ENCODE data around the gene PATE4. TPM values are rescaled to one million over a fixed set of nuclear protein-coding genes. Genes with fewer than 3 reads are reported as not detected.

PATE4 gene
- total RNA-seq, 1 experiment from 2014 or later: not detected

DNA sequence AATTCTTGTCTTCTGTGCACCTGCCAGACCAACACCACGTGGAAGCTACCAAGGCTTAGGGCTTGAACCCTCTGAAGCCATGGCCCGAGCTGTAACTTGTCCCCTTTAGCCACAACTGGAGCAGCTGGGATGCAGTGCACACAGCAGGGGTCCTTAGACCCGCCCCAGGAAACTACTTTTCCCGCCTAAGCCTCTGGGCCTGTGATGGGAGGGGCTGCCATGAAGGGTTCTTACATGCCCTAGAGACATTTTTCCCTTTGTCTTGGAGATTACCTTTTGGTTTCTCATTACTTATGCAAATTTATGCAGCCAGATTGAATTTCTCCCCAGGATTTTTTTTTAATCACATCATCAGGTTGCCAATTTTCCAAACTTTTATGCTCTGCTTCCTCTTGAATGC, 35.5 kb upstream of the PATE4 start:
- CTCF ChIA-PET: no interaction called here
- Mint-ChIP-seq H3K9me3 (ENCODE audit: low read depth, unreplicated experiment) (no peaks in the 10 kb centered on the region), H3K27ac (ENCODE audit: unreplicated experiment) (no peak overlapping the region), H3K4me1 (ENCODE audit: low read depth, unreplicated experiment) (no peaks in the 10 kb centered on the region), H3K36me3 (ENCODE audit: insufficient read depth, unreplicated experiment) (no peaks in the 10 kb centered on the region), H3K4me3 (ENCODE audit: low read depth, unreplicated experiment) (no peak overlapping the region), H3K27me3 (ENCODE audit: unreplicated experiment) (peaks cover 15% of the 10 kb centered on the region)
- no peak for DNase-seq
- intact Hi-C loops (cut with micrococcal nuclease; ENCODE audit: unreplicated experiment): no loop called here
- BruUV-seq (replicated peaks): no TSS peak
- TF ChIP-seq, protein P1, sequence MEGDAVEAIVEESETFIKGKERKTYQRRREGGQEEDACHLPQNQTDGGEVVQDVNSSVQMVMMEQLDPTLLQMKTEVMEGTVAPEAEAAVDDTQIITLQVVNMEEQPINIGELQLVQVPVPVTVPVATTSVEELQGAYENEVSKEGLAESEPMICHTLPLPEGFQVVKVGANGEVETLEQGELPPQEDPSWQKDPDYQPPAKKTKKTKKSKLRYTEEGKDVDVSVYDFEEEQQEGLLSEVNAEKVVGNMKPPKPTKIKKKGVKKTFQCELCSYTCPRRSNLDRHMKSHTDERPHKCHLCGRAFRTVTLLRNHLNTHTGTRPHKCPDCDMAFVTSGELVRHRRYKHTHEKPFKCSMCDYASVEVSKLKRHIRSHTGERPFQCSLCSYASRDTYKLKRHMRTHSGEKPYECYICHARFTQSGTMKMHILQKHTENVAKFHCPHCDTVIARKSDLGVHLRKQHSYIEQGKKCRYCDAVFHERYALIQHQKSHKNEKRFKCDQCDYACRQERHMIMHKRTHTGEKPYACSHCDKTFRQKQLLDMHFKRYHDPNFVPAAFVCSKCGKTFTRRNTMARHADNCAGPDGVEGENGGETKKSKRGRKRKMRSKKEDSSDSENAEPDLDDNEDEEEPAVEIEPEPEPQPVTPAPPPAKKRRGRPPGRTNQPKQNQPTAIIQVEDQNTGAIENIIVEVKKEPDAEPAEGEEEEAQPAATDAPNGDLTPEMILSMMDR (IDR thresholded peaks at IDR 0.05; ENCODE audit: unreplicated experiment): no peak

DNA sequence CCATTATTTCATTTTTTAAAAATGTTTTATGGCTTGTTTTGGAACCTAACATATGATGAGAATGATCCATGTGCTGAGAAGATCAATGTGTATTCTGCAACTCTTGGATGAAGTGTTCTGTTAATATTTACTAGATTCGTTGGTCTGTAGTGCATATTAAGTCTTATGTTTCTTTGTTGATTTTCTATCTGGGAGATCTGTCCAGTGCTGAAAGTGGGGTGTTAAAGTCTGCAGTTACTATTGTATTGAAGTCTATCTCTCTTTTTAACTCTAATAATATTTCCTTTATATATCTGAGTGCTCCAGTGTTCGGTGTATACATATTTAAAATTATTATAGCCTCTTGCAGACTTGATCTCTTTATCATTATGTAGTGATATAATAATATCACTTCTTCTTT, 33.3 kb upstream of the PATE4 start:
- H3K4me3 Mint-ChIP-seq (ENCODE audit: low read depth, unreplicated experiment): no peak overlapping the region
- H3K9me3 Mint-ChIP-seq (ENCODE audit: low read depth, unreplicated experiment): no peaks in the 10 kb centered on the region
- H3K27me3 Mint-ChIP-seq (ENCODE audit: unreplicated experiment): peaks cover 15% of the 10 kb centered on the region
- intact Hi-C loops (cut with micrococcal nuclease; ENCODE audit: unreplicated experiment): no loop called here
- TF ChIP-seq, protein P1 (IDR thresholded peaks at IDR 0.05; ENCODE audit: unreplicated experiment): no peak
- no peak for DNase-seq
- H3K36me3 Mint-ChIP-seq (ENCODE audit: insufficient read depth, unreplicated experiment): no peaks in the 10 kb centered on the region
- no peak overlapping the region for H3K27ac Mint-ChIP-seq (ENCODE audit: unreplicated experiment)
- H3K4me1 Mint-ChIP-seq (ENCODE audit: low read depth, unreplicated experiment): no peaks in the 10 kb centered on the region
- CTCF ChIA-PET: no interaction called here
- BruUV-seq (replicated peaks): no TSS peak

DNA sequence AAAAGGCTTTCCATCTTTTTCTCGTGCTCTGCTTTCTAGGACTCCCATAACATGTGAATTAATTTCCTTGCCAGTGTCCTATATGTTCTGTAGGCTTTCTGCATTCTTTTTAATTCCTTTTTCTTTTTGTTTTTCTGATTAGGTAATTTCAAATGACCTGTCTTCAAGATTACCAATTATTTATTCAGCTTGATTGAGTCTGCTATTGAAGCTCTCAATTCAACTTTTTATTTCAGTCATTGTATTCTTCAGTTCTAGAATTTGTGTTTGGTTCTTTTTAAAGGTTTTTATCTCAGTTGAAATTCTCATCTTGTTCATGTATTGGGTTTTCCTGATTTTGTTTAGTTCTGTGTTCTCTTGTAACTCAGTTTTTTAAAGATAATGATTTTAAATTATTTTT, 30.7 kb upstream of the PATE4 start:
- Mint-ChIP-seq H3K27ac (ENCODE audit: unreplicated experiment) (no peak overlapping the region), H3K27me3 (ENCODE audit: unreplicated experiment) (peaks cover 15% of the 10 kb centered on the region), H3K36me3 (ENCODE audit: insufficient read depth, unreplicated experiment) (no peaks in the 10 kb centered on the region), H3K4me1 (ENCODE audit: low read depth, unreplicated experiment) (no peaks in the 10 kb centered on the region), H3K9me3 (ENCODE audit: low read depth, unreplicated experiment) (no peaks in the 10 kb centered on the region), H3K4me3 (ENCODE audit: low read depth, unreplicated experiment) (no peak overlapping the region)
- TF ChIP-seq, protein P1 (IDR thresholded peaks at IDR 0.05; ENCODE audit: unreplicated experiment): no peak
- DNase-seq: no peak
- intact Hi-C loops (cut with micrococcal nuclease; ENCODE audit: unreplicated experiment): no loop called here
- BruUV-seq (replicated peaks): no TSS peak
- CTCF ChIA-PET: interaction anchor here (0.7 kb wide), 1 partner anchor 78 kb away, joined by 3 read pairs; no protein-coding TSS in a partner anchor

DNA sequence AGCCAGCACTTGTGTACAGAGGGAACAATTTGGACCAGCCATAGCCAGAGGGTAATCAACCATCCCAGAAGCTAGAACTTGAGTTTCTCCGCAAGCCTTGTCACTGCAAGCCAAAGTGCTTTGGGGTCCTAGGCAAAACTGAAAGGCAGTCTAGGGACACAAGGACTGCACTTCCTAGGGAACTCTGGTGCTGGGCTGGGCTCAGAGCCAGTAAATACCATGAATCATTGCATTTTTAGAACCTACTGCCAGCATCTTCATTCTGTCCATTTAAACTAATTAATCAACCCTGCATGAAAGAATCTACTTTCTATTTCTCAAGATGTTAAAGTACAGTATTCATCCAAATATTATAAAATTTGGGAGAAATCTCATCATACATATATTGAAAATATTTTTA, 25.2 kb upstream of the PATE4 start:
- H3K4me1 Mint-ChIP-seq (ENCODE audit: low read depth, unreplicated experiment): no peaks in the 10 kb centered on the region
- intact Hi-C loops (cut with micrococcal nuclease; ENCODE audit: unreplicated experiment): no loop called here
- H3K27me3 Mint-ChIP-seq (ENCODE audit: unreplicated experiment): no peaks in the 10 kb centered on the region
- BruUV-seq (replicated peaks): no TSS peak
- H3K9me3 Mint-ChIP-seq (ENCODE audit: low read depth, unreplicated experiment): no peaks in the 10 kb centered on the region
- H3K4me3 Mint-ChIP-seq (ENCODE audit: low read depth, unreplicated experiment): no peak overlapping the region
- no peak overlapping the region for H3K27ac Mint-ChIP-seq (ENCODE audit: unreplicated experiment)
- CTCF ChIA-PET: no interaction called here
- TF ChIP-seq, protein P1 (IDR thresholded peaks at IDR 0.05; ENCODE audit: unreplicated experiment): no peak
- no peaks in the 10 kb centered on the region for H3K36me3 Mint-ChIP-seq (ENCODE audit: insufficient read depth, unreplicated experiment)
- DNase-seq: no peak

Data from Calu3 (cell line).